ENCODE data around the gene GLRX. TPM values are rescaled to one million over a fixed set of nuclear protein-coding genes. Genes with fewer than 3 reads are reported as not detected.
"Not testable (repeated sequence)": the region's sequence is repeated elsewhere in the genome, so short reads cannot be mapped to it uniquely, and the experiment has no call there.

The GLRX gene
- 27.3 and 28.6 TPM in 2 replicates for total RNA-seq (2021)
- percentile 40 among the genes with signal in this experiment for Bru-seq, nascent RNA
- percentile 43 among the genes with signal in this experiment for BruChase-seq, experiment 1, labeled RNA remaining after a 2-hour chase
- percentile 42 among the genes with signal in this experiment for BruChase-seq, experiment 2, labeled RNA remaining after a 6-hour chase
- long read RNA-seq, transcript GLRX-201 (3 exons, 1,211 nt): major isoform, 28 of 39 reads
- long read RNA-seq, partial matches to known transcripts: 0 of 39 reads
- long read RNA-seq, other reads (novel, unspliced or antisense): 5 of 39 reads

GRCh38 chr5:95822542-95823181 lies at the start of gene GLRX:
GLRX (minus strand) TSS chr5:95822726; CDS start chr5:95822662, 64 bp downstream.
- intact Hi-C loops (cut with micrococcal nuclease; ENCODE audit: unreplicated experiment): no loop called here
- TF ChIP-seq CTCF (conservative IDR thresholded peaks at IDR 0.05; ENCODE audit: low read depth, low read length): no peak
- no peak for TF ChIP-seq EZH2 (IDR thresholded peaks at IDR 0.05; ENCODE audit: borderline replicate concordance, low read depth, low read length, poor library complexity, severe bottlenecking)
- H3K9me3 ChIP-seq (ENCODE audit: low read depth, low read length, poor library complexity, severe bottlenecking): no peaks in the 10 kb centered on the region
- H3K4me3 ChIP-seq (ENCODE audit: low read depth, low read length, poor library complexity, severe bottlenecking): peak within 1 kb of the TSS; percentile 62
- ChIA-PET CTCF (interaction anchor here (0.6 to 2.2 kb wide), 4 partner anchors 12 to 42 kb away, joined by 4 to 11 read pairs (median 7); no protein-coding TSS in a partner anchor), POLR2A (ENCODE audit: low non-redundant PET) (interaction anchor here (0.6 kb wide), 1 partner anchor 840 kb away, joined by 4 read pairs; the partner anchor contains the start of gene CAST)
- H3K36me3 ChIP-seq (ENCODE audit: insufficient read depth, low read length, poor library complexity, severe bottlenecking): no peaks in the 10 kb centered on the region
- BruUV-seq (replicated peaks): no TSS peak
- DNase-seq (ENCODE audit: low spot score): peak; percentile 84
- H3K27me3 ChIP-seq (replicated peaks; ENCODE audit: insufficient read depth, low read depth, low read length, poor library complexity): no peaks in the 10 kb centered on the region
- H3K4me1 ChIP-seq (ENCODE audit: insufficient read depth, low read length, poor library complexity, severe bottlenecking): peaks cover 26% of the 10 kb centered on the region
- peak within 1 kb of the TSS; percentile 70 for H3K27ac ChIP-seq (ENCODE audit: low read depth, low read length, poor library complexity, severe bottlenecking)

GRCh38 chr5:95871146-95871806 lies 48.8 kb upstream of the GLRX start:
- no TSS peak for BruUV-seq (replicated peaks)
- no peak overlapping the region for H3K27ac ChIP-seq (ENCODE audit: low read depth, low read length, poor library complexity, severe bottlenecking)
- H3K9me3 ChIP-seq (ENCODE audit: low read depth, low read length, poor library complexity, severe bottlenecking): no peaks in the 10 kb centered on the region
- no peaks in the 10 kb centered on the region for H3K4me1 ChIP-seq (ENCODE audit: insufficient read depth, low read length, poor library complexity, severe bottlenecking)
- ChIA-PET POLR2A (ENCODE audit: low non-redundant PET) (no interaction called here), CTCF (interaction anchor here (0.6 kb wide), 2 partner anchors 11 to 90 kb away, joined by 3 read pairs; no protein-coding TSS in a partner anchor)
- intact Hi-C loops (cut with micrococcal nuclease; ENCODE audit: unreplicated experiment): no loop called here
- H3K36me3 ChIP-seq (ENCODE audit: insufficient read depth, low read length, poor library complexity, severe bottlenecking): no peaks in the 10 kb centered on the region
- no peak overlapping the region for H3K4me3 ChIP-seq (ENCODE audit: low read depth, low read length, poor library complexity, severe bottlenecking)
- no peaks in the 10 kb centered on the region for H3K27me3 ChIP-seq (replicated peaks; ENCODE audit: insufficient read depth, low read depth, low read length, poor library complexity)
- DNase-seq (ENCODE audit: low spot score): no peak
- TF ChIP-seq CTCF (conservative IDR thresholded peaks at IDR 0.05; ENCODE audit: low read depth, low read length) (no peak), EZH2 (IDR thresholded peaks at IDR 0.05; ENCODE audit: borderline replicate concordance, low read depth, low read length, poor library complexity, severe bottlenecking) (no peak)

GRCh38 chr5:95870105-95870672 lies 47.7 kb upstream of the GLRX start:
- no peaks in the 10 kb centered on the region for H3K4me1 ChIP-seq (ENCODE audit: insufficient read depth, low read length, poor library complexity, severe bottlenecking)
- intact Hi-C loops (cut with micrococcal nuclease; ENCODE audit: unreplicated experiment): no loop called here
- no peaks in the 10 kb centered on the region for H3K27me3 ChIP-seq (replicated peaks; ENCODE audit: insufficient read depth, low read depth, low read length, poor library complexity)
- no peaks in the 10 kb centered on the region for H3K9me3 ChIP-seq (ENCODE audit: low read depth, low read length, poor library complexity, severe bottlenecking)
- no peaks in the 10 kb centered on the region for H3K36me3 ChIP-seq (ENCODE audit: insufficient read depth, low read length, poor library complexity, severe bottlenecking)
- H3K4me3 ChIP-seq (ENCODE audit: low read depth, low read length, poor library complexity, severe bottlenecking): no peak overlapping the region
- TF ChIP-seq EZH2 (IDR thresholded peaks at IDR 0.05; ENCODE audit: borderline replicate concordance, low read depth, low read length, poor library complexity, severe bottlenecking) (no peak), CTCF (conservative IDR thresholded peaks at IDR 0.05; ENCODE audit: low read depth, low read length) (no peak)
- no peak for DNase-seq (ENCODE audit: low spot score)
- no peak overlapping the region for H3K27ac ChIP-seq (ENCODE audit: low read depth, low read length, poor library complexity, severe bottlenecking)
- no TSS peak for BruUV-seq (replicated peaks)
- ChIA-PET POLR2A (ENCODE audit: low non-redundant PET) (no interaction called here), CTCF (no interaction called here)

GRCh38 chr5:95869173-95869855 lies 46.8 kb upstream of the GLRX start:
- intact Hi-C loops (cut with micrococcal nuclease; ENCODE audit: unreplicated experiment); H3K4me3 ChIP-seq (ENCODE audit: low read depth, low read length, poor library complexity, severe bottlenecking); BruUV-seq (replicated peaks); H3K9me3 ChIP-seq (ENCODE audit: low read depth, low read length, poor library complexity, severe bottlenecking); H3K27me3 ChIP-seq (replicated peaks; ENCODE audit: insufficient read depth, low read depth, low read length, poor library complexity); H3K4me1 ChIP-seq (ENCODE audit: insufficient read depth, low read length, poor library complexity, severe bottlenecking); DNase-seq (ENCODE audit: low spot score); H3K36me3 ChIP-seq (ENCODE audit: insufficient read depth, low read length, poor library complexity, severe bottlenecking); POLR2A ChIA-PET (ENCODE audit: low non-redundant PET); H3K27ac ChIP-seq (ENCODE audit: low read depth, low read length, poor library complexity, severe bottlenecking); CTCF ChIA-PET: not testable (repeated sequence)

Measured in A673 (cell line).